ENCODE data around the gene TCERG1.

TCERG1 gene

DNA sequence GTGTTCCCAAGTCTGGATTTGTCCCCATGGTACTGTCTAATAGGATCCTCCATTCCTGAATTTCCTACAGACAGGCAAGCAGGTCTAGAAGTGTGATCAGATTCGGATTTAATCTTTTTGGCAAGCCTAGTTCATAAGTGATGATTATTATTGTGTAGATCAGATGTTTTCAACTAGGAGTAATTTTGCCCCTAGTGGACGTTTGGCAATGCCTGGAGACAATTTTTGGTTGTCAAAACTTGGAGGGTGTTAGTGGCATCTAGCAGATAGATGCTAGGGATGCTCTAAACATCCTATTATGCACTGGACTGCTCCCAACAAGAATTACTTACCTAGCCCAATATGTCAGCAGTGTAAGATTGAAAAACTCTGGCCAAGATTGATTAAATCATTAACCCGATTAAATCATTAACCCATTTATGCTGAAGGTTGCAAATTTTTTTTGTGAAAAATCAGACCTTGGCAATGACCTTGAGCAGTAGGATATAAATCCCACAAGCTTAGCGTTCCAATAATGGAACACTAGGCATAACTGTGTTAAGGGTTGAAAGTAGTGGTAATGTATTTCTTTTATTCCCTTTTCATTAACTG lies 28.2 kb downstream of the TCERG1 start:
- TF ChIP-seq GATA2 (IDR thresholded peaks at IDR 0.05; ENCODE audit: low read depth, low read length) (no peak), GATA3 (IDR thresholded peaks at IDR 0.05; ENCODE audit: low read depth, low read length) (no peak)

DNA sequence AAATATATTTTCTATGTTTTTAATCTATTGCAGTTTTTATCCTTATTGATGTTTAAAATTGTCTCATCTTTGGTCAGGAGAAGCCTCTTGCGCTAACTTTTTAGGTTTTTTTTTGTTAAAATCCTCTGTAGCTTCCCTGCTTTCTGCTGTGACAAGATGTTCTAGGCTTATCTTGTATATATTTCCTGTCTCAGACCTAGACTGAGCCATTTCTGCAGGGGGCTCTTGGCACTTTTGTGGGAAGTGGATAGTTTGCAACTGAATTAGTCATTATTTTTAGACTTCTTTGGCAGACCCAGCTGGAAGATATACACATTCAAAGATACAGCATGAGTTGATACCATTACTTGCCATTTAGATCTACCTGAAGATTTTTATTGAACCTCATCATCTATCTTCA lies 28.8 kb downstream of the TCERG1 start:
- TF ChIP-seq GATA3 (IDR thresholded peaks at IDR 0.05; ENCODE audit: low read depth, low read length) = no peak
- TF ChIP-seq GATA2 (IDR thresholded peaks at IDR 0.05; ENCODE audit: low read depth, low read length) = no peak

DNA sequence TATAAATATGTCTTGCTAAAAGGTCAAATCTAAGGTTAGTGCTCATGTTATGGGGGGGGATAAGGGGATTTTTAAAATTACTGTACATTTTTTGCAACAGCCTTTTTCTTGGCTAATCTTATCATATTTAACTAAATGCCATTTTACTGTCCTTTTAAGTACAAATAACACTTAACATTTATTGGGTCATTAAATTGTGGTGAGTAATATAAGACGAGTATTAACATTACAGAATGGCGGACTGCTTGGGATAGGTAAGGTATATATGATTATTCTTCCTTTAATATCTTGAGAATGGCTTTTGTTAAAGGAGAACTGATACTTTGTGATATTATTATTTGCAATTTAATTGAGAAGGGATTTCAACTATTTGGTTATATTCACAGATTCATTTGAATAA lies 35.6 kb downstream of the TCERG1 start:
- TF ChIP-seq GATA3 (IDR thresholded peaks at IDR 0.05; ENCODE audit: low read depth, low read length) = no peak
- no peak for TF ChIP-seq GATA2 (IDR thresholded peaks at IDR 0.05; ENCODE audit: low read depth, low read length)

DNA sequence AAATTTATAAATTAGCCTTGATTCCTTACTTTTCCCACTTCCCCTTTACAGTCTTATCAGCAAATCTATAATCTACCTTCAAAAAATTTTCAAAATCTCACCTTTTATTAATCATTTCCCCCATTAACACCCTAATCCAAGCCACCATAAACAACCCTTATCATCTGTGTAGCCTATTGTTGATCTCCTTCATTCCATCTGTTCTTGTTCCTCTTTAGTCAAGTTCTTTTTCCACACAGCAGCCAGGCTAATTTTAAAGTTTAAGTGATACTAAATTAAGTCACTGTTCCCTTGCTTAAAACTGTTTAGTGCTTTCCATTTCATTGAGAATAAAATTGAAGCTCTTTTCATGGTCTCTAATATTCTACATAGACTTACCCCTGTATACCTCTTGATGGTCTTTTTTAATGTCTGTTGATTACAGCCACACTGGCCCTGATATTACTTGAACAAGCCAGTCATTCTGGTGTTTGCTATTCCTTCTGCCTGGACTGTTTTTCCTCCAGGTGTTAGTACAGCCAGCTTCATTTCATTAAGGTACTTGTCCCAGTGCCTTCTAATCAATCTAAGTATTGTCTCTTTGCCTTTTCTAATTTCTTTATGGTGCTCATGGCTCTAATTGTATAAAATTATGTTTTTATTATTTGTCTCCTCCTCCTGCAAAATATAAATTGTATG lies 37.7 kb downstream of the TCERG1 start:
- no peak for TF ChIP-seq GATA2 (IDR thresholded peaks at IDR 0.05; ENCODE audit: low read depth, low read length)
- no peak for TF ChIP-seq GATA3 (IDR thresholded peaks at IDR 0.05; ENCODE audit: low read depth, low read length)

DNA sequence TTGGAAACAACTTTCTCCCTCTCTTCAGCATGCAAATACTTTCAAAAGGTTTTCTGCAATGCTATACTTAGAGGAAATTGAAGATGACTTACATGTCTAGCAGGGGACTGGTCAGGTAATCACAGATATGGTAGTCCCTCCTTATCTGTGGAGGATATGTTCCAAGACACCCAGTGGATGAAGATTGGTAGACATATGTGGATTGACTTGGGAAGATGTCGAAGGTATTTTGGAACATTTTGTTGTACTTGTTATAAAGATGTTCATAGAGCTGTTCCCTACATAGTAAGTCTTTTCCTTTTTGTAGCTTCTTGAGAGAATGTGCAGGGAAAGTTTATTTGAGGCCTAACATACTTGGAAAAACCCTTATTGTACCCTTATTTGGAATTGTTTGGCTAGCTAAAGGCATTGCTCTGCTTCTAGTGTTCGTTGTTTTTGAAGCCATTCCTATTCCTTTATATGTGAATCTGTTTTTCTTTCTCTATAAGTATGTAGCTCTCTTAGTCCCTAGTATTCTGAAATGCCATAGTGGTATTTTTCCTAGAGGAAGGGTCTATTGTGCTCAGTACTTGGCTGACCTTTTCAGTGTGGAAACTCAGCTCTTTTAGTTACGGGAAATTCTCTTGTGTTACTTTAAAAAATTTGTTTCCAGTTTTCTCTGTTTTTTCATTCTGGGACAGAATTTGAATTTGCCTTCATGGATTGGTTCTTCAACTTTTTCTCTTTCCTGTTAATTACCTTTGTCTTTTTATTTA lies 43.1 kb downstream of the TCERG1 start:
- TF ChIP-seq GATA3 (IDR thresholded peaks at IDR 0.05; ENCODE audit: low read depth, low read length) = no peak

DNA sequence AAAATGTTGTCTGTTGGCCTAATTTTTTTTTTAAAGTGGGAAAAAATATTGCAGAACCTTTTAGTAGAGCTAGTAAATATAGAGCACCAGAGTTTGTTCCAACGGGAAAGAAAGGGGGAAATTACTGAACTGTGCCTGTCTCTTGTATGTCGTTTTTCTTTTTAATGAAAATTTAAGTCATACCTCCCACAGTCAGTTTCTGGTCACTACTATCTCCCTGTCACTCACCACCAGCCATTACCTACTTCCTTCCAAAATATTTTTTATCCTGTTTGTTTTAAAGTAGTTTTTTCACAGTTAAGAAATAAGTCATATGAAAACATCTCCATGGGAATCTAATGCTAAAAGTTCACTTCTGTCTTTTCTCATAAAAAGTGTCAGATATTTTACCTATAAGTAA lies 47.5 kb downstream of the TCERG1 start:
- no peak for TF ChIP-seq GATA3 (IDR thresholded peaks at IDR 0.05; ENCODE audit: low read depth, low read length)
- TF ChIP-seq GATA2 (IDR thresholded peaks at IDR 0.05; ENCODE audit: low read depth, low read length) = no peak

DNA sequence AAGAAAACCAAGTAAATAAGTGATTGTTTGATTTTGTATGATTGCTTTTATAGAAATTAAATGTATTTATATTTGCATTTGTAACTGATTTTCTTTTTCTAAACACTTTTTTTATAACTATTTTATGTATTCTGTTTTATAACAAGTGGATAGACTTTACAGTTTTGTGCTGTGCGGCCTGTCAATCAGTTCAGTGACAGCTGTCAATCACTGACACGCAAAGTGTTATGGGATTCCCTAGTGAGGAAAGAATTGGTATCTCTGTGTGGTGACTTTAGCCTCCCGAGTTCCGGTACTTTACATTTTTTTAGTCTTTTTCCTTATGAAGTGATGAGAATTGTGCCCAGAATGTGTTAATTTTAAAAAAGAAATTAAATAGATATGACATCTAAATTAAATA lies 52.5 kb downstream of the TCERG1 start:
- no peak for TF ChIP-seq GATA2 (IDR thresholded peaks at IDR 0.05; ENCODE audit: low read depth, low read length)
- TF ChIP-seq GATA3 (IDR thresholded peaks at IDR 0.05; ENCODE audit: low read depth, low read length) = no peak

DNA sequence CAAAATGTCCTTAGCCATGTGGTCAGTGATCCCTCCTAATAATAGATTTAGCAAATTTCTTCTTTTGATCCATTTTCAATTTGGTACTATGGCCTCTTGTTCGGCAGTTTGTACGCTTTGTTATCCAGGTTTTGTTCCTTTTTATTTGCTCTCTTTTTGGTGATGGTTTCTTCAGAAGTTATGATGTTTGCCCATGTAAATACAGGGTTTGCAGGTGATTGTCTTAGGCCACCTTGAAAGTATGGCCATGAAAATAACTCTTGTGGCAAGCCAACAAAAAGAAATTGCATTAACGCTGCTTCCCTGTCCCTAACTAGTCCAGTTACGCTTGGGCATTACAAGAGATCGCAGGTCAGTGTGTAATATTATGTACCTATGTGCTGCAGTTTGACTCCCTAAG lies 60.3 kb downstream of the TCERG1 start:
- TF ChIP-seq GATA3 (IDR thresholded peaks at IDR 0.05; ENCODE audit: low read depth, low read length) = no peak
- TF ChIP-seq GATA2 (IDR thresholded peaks at IDR 0.05; ENCODE audit: low read depth, low read length) = no peak

DNA sequence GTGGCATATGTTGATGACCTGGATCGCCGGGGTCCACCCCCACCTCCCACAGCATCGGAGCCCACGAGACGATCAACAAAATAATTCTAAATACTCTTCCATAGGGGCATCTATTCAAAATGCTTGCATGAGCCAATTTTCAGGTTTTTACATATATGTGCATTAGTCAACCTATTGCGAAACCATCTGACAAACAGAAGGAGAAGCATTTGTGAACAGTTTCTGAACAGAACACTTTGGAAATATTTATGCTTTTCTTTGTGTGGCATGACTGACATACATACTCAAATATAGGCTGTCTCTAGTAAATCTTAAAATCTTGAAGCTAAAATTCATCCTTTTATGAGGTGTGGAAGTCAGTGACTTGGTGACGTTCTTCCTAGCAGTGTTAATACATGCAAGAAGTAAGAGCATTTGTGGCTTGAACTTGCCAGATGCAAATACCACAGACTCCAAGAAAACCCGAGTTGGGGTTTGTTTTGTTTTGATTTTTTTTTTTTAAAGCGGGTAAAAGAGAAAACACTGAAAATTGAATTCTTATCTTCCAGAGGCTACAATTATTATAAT lies 63.5 kb downstream of the TCERG1 start:
- no peak for TF ChIP-seq GATA2 (IDR thresholded peaks at IDR 0.05; ENCODE audit: low read depth, low read length)
- no peak for TF ChIP-seq GATA3 (IDR thresholded peaks at IDR 0.05; ENCODE audit: low read depth, low read length)

DNA sequence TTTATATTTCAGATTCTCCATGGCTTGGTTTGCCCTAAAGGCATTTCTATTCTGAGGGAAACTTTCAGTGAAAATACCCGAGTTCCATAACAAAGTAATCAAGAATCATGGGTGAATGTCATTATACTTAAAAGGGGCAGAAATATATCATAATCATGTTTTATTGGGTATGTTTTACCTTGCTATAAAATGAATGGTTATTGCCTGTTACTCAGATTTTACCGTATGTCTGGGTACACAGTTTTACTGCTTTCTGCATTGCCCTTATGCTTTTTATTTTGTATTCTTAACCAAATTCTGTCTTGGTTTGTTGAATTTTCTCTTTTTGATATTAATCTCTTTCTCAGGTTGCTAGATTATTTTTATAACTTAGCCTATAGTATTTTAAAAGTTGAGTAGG lies 66.3 kb downstream of the TCERG1 start:
- no peak for TF ChIP-seq GATA3 (IDR thresholded peaks at IDR 0.05; ENCODE audit: low read depth, low read length)

DNA sequence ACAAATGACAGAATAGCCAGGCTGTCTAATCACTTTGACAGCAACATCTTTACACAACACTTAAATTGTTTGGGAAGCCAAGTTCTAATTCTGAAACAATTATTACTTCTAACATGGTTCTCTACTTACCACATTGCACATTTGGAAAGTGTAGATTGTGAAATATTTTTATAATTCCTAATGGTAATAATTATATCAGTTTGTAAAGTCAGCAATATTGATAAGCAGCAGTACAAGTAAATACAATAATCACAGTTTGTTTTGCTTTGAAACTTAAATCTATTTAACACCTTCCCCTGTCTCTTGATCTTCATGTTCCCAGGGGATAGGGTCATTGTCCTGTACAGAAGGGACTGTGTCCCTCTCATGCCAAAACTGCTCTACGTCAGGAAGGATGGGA lies 67.4 kb downstream of the TCERG1 start:
- no peak for TF ChIP-seq GATA2 (IDR thresholded peaks at IDR 0.05; ENCODE audit: low read depth, low read length)
- no peak for TF ChIP-seq GATA3 (IDR thresholded peaks at IDR 0.05; ENCODE audit: low read depth, low read length)

DNA sequence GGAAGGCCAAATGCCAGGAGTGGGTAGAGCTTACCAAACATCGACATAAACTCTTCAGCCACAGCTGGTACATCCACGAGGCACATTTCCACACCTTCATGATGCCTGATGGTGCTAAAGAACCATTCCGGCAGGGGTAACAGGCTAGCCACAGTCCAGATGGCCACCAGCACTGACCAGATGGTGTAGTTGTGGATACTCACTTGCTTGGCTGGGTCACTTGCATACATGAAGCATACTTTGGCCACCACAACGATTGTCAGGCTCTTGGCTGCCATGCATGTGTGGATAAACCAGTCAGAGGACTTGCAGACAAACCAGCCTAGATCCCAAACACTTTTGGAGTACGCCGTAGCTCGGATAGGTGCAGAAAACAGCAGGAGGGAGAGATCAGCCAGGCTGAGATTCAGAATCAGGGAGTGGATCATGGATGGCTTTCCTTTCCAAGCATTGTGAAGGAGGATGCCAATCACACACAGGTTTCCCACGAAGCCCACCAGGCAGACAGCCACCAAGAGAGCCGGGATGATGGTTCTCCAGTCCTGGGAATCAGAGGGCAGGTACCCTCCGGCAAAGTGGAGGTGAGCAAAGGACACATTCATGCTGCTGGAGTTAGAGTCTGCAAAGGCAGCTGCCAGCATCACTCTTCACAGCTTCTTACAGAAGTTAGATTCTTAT lies 68.5 kb downstream of the TCERG1 start:
- no peak for TF ChIP-seq GATA2 (IDR thresholded peaks at IDR 0.05; ENCODE audit: low read depth, low read length)
- no peak for TF ChIP-seq GATA3 (IDR thresholded peaks at IDR 0.05; ENCODE audit: low read depth, low read length)

DNA sequence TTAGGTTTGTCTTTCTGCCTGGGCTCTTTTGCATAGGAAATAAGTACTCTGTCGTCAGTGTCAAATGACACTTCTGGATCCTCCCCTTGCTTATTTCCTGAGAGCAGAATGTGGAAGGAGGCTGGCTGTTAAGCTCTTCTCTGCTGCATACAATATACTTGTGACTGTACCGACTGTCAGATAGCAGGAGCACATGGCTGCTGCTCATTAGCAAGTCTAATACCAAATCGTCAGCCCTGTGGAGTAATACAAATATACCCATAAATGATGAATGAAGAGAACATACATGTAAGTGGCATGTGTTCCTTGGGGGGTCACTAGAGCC lies 69.0 kb downstream of the TCERG1 start, which contains the start of gene GPR151:
Gene GPR151 (minus strand): TSS at position 40 of the 325 bp plus-strand sequence. CDS start 77 bp downstream, outside the sequence.
- TF ChIP-seq GATA3 (IDR thresholded peaks at IDR 0.05; ENCODE audit: low read depth, low read length) (no peak), GATA2 (IDR thresholded peaks at IDR 0.05; ENCODE audit: low read depth, low read length) (no peak)

DNA sequence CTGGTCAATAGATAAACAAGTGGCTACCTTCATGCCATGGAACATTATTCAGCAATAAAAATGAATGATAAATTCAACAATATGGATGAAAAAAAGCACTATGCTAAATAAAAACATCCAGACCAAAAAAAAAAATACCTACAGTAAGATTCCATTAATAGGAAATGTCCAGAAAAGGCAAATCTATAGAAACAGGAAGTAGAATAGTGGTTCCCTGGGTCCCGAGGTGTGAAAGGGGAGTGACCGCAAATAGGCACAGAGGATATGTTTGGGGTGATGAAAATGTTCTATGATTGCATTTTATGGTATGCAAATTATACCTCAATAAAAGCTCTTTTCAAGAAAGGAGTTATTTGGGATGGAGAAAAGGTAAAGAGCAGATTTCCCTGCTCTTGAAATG lies 72.4 kb downstream of the TCERG1 start:
- TF ChIP-seq GATA2 (IDR thresholded peaks at IDR 0.05; ENCODE audit: low read depth, low read length) (no peak), GATA3 (IDR thresholded peaks at IDR 0.05; ENCODE audit: low read depth, low read length) (no peak)
